Measurements from ENCODE around the gene MSX2.

MSX2 gene

DNA sequence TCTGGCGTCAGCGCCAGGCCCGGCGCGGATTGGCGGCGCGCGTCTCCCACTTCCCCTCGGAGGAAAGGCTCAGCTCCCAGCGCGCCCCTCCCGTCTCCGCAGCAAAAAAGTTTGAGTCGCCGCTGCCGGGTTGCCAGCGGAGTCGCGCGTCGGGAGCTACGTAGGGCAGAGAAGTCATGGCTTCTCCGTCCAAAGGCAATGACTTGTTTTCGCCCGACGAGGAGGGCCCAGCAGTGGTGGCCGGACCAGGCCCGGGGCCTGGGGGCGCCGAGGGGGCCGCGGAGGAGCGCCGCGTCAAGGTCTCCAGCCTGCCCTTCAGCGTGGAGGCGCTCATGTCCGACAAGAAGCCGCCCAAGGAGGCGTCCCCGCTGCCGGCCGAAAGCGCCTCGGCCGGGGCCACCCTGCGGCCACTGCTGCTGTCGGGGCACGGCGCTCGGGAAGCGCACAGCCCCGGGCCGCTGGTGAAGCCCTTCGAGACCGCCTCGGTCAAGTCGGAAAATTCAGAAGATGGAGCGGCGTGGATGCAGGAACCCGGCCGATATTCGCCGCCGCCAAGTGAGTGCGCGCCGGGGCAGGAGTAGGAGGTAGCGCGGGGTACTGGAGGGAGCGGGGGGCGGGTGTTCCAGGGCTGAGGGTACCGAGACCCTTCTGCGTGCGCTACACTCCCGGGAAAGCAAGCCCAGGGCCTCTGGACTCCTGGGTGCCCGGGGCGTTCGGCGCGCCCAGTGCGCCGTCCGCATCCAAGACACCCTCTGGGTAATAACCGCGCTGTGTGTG is at the start of gene MSX2:
MSX2 (plus strand) TSS at position 99 of the 777 bp plus-strand sequence; CDS start at position 177, 78 bp downstream.
- ChIA-PET CTCF (interaction anchor here (0.6 to 1.1 kb wide), 2 partner anchors 61 to 301 kb away, joined by 3 read pairs; no protein-coding TSS in a partner anchor), POLR2A (interaction anchor here (0.6 to 1.2 kb wide), 27 partner anchors 10 to 1068 kb away, joined by 3 to 12 read pairs (median 5); no protein-coding TSS in a partner anchor)
- Histone ChIP-seq H3K36me3 (ENCODE audit: control insufficient read depth in 2 of 2, insufficient read depth in 1 of 2, low read length in 2 of 2) (peaks cover under 1 to 30% of the 10 kb centered on the region in 2 experiments; a peak in 1 of 3 replicates), H3K9me3 (ENCODE audit: control insufficient read depth, insufficient read depth, low read depth, low read length) (no peaks in the 10 kb centered on the region), H3K27ac (ENCODE audit: extremely low read depth, low read depth, low read length) (peak within 1 kb of the TSS; percentile 87), H3K4me1 (ENCODE audit: control insufficient read depth, insufficient read depth, low read length) (peaks cover 35% of the 10 kb centered on the region), H3K4me3 (ENCODE audit: low read depth, low read length) (peak within 1 kb of the TSS; percentile 80)
- TF ChIP-seq ZNF138 (tag by site-specific recombination; IDR thresholded peaks at IDR 0.05; ENCODE audit: borderline replicate concordance) (no peak), ZNF23 (tag by site-specific recombination; IDR thresholded peaks at IDR 0.05; ENCODE audit: borderline replicate concordance) (no peak), ZNF214 (tag by site-specific recombination; IDR thresholded peaks at IDR 0.05; ENCODE audit: borderline replicate concordance) (no peak), ZNF548 (tag by site-specific recombination; IDR thresholded peaks at IDR 0.05) (no peak), ZNF37A (tag by site-specific recombination; IDR thresholded peaks at IDR 0.05) (no peak), ZNF585B (tag by site-specific recombination; IDR thresholded peaks at IDR 0.05) (0 out of 2 replicates have a peak, but pooled peaks have one; percentile 7), ZFP41 (tag by site-specific recombination; IDR thresholded peaks at IDR 0.05; ENCODE audit: borderline replicate concordance) (no peak), ZNF610 (tag by site-specific recombination; IDR thresholded peaks at IDR 0.05; ENCODE audit: borderline replicate concordance) (no peak), ZBTB17 (tag by site-specific recombination; IDR thresholded peaks at IDR 0.05) (no peak), ZNF155 (tag by site-specific recombination; IDR thresholded peaks at IDR 0.05) (no peak), ZNF391 (tag by site-specific recombination; IDR thresholded peaks at IDR 0.05; ENCODE audit: borderline replicate concordance, low read depth) (no peak), ZNF658 (tag by site-specific recombination; IDR thresholded peaks at IDR 0.05) (no peak), ZNF701 (tag by site-specific recombination; IDR thresholded peaks at IDR 0.05) (no peak), ZBTB48 (tag by site-specific recombination; IDR thresholded peaks at IDR 0.05) (no peak), SCRT1 (tag by site-specific recombination; IDR thresholded peaks at IDR 0.05; ENCODE audit: borderline replicate concordance) (no peak), ZNF561 (tag by site-specific recombination; IDR thresholded peaks at IDR 0.05; ENCODE audit: borderline replicate concordance) (no peak), SETDB1 (IDR thresholded peaks at IDR 0.05; ENCODE audit: insufficient read length, low read length) (no peak), ZNF140 (tag by site-specific recombination; IDR thresholded peaks at IDR 0.05) (no peak)
- TF ChIP-seq, protein P1, sequence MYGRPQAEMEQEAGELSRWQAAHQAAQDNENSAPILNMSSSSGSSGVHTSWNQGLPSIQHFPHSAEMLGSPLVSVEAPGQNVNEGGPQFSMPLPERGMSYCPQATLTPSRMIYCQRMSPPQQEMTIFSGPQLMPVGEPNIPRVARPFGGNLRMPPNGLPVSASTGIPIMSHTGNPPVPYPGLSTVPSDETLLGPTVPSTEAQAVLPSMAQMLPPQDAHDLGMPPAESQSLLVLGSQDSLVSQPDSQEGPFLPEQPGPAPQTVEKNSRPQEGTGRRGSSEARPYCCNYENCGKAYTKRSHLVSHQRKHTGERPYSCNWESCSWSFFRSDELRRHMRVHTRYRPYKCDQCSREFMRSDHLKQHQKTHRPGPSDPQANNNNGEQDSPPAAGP (tag by site-specific recombination; IDR thresholded peaks at IDR 0.05), result no peak; the same call in 1 of the 2 replicates
- TF ChIP-seq, protein P2, sequence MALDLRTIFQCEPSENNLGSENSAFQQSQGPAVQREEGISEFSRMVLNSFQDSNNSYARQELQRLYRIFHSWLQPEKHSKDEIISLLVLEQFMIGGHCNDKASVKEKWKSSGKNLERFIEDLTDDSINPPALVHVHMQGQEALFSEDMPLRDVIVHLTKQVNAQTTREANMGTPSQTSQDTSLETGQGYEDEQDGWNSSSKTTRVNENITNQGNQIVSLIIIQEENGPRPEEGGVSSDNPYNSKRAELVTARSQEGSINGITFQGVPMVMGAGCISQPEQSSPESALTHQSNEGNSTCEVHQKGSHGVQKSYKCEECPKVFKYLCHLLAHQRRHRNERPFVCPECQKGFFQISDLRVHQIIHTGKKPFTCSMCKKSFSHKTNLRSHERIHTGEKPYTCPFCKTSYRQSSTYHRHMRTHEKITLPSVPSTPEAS (tag by site-specific recombination; IDR thresholded peaks at IDR 0.05), result no peak
- TF ChIP-seq, protein P3, sequence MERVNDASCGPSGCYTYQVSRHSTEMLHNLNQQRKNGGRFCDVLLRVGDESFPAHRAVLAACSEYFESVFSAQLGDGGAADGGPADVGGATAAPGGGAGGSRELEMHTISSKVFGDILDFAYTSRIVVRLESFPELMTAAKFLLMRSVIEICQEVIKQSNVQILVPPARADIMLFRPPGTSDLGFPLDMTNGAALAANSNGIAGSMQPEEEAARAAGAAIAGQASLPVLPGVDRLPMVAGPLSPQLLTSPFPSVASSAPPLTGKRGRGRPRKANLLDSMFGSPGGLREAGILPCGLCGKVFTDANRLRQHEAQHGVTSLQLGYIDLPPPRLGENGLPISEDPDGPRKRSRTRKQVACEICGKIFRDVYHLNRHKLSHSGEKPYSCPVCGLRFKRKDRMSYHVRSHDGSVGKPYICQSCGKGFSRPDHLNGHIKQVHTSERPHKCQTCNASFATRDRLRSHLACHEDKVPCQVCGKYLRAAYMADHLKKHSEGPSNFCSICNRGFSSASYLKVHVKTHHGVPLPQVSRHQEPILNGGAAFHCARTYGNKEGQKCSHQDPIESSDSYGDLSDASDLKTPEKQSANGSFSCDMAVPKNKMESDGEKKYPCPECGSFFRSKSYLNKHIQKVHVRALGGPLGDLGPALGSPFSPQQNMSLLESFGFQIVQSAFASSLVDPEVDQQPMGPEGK (tag by site-specific recombination; IDR thresholded peaks at IDR 0.05), result peak; percentile 89; the same call in 1 of the 2 replicates
- TF ChIP-seq, protein P4, sequence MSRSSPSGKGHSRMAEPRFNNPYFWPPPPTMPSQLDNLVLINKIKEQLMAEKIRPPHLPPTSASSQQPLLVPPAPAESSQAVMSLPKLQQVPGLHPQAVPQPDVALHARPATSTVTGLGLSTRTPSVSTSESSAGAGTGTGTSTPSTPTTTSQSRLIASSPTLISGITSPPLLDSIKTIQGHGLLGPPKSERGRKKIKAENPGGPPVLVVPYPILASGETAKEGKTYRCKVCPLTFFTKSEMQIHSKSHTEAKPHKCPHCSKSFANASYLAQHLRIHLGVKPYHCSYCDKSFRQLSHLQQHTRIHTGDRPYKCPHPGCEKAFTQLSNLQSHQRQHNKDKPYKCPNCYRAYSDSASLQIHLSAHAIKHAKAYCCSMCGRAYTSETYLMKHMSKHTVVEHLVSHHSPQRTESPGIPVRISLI (tag by site-specific recombination; IDR thresholded peaks at IDR 0.05), result peak; percentile 99; the same call in 1 of the 2 replicates
- TF ChIP-seq, protein P5, sequence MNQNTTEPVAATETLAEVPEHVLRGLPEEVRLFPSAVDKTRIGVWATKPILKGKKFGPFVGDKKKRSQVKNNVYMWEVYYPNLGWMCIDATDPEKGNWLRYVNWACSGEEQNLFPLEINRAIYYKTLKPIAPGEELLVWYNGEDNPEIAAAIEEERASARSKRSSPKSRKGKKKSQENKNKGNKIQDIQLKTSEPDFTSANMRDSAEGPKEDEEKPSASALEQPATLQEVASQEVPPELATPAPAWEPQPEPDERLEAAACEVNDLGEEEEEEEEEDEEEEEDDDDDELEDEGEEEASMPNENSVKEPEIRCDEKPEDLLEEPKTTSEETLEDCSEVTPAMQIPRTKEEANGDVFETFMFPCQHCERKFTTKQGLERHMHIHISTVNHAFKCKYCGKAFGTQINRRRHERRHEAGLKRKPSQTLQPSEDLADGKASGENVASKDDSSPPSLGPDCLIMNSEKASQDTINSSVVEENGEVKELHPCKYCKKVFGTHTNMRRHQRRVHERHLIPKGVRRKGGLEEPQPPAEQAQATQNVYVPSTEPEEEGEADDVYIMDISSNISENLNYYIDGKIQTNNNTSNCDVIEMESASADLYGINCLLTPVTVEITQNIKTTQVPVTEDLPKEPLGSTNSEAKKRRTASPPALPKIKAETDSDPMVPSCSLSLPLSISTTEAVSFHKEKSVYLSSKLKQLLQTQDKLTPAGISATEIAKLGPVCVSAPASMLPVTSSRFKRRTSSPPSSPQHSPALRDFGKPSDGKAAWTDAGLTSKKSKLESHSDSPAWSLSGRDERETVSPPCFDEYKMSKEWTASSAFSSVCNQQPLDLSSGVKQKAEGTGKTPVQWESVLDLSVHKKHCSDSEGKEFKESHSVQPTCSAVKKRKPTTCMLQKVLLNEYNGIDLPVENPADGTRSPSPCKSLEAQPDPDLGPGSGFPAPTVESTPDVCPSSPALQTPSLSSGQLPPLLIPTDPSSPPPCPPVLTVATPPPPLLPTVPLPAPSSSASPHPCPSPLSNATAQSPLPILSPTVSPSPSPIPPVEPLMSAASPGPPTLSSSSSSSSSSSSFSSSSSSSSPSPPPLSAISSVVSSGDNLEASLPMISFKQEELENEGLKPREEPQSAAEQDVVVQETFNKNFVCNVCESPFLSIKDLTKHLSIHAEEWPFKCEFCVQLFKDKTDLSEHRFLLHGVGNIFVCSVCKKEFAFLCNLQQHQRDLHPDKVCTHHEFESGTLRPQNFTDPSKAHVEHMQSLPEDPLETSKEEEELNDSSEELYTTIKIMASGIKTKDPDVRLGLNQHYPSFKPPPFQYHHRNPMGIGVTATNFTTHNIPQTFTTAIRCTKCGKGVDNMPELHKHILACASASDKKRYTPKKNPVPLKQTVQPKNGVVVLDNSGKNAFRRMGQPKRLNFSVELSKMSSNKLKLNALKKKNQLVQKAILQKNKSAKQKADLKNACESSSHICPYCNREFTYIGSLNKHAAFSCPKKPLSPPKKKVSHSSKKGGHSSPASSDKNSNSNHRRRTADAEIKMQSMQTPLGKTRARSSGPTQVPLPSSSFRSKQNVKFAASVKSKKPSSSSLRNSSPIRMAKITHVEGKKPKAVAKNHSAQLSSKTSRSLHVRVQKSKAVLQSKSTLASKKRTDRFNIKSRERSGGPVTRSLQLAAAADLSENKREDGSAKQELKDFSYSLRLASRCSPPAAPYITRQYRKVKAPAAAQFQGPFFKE (tag by site-specific recombination; IDR thresholded peaks at IDR 0.05; ENCODE audit: borderline replicate concordance), result no peak
- TF ChIP-seq, protein P6, sequence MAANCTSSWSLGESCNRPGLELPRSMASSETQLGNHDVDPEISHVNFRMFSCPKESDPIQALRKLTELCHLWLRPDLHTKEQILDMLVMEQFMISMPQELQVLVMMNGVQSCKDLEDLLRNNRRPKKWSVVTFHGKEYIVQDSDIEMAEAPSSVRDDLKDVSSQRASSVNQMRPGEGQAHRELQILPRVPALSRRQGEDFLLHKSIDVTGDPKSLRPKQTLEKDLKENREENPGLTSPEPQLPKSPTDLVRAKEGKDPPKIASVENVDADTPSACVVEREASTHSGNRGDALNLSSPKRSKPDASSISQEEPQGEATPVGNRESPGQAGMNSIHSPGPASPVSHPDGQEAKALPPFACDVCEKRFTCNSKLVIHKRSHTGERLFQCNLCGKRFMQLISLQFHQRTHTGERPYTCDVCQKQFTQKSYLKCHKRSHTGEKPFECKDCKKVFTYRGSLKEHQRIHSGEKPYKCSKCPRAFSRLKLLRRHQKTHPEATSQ (tag by site-specific recombination; IDR thresholded peaks at IDR 0.05), result no peak

Data from HEK293 (cell line).